Gastrocnemius medialis (tissue), 4 donors: ENCODE data around the gene SUPT3H. TPM values are rescaled to one million over a fixed set of nuclear protein-coding genes. Genes with fewer than 3 reads are reported as not detected.

Experiments used
- ATAC-seq, 2 donors: fragments of 150-250 bp; one replicate each; pipeline ENCODE4 v1.9.1; 2016
- DNase-seq, 2 donors: peaks; one replicate each; pipeline ENCODE4 v3.0.0-alpha.2; 2019
- H3K27ac ChIP-seq, 4 donors: fragments of 200-600 bp; sonication (generic); 1 replicate in 1 of 4; 2 replicates in 3 of 4; pipeline ENCODE4 v1.5.1; 2016 to 2018; ENCODE audit warnings: mild to moderate bottlenecking in 2 of 4, moderate library complexity in 1 of 4
- H3K27me3 ChIP-seq, 3 donors: fragments of 200-600 bp; sonication (generic) in 2 of 3; 1 replicate in 1 of 3; 2 replicates in 2 of 3; pipeline versions ENCODE4 v1.5.1 to v1.6.0; 2016 to 2019; ENCODE audit warnings: mild to moderate bottlenecking in 1 of 3, moderate library complexity in 1 of 3
- H3K36me3 ChIP-seq, 2 donors: fragments of 200-600 bp; sonication (generic) in 1 of 2; one replicate each; pipeline ENCODE4 v1.5.1; 2017 to 2018
- H3K4me1 ChIP-seq, 2 donors: fragments of 200-600 bp; sonication (generic) in 1 of 2; one replicate each; pipeline ENCODE4 v1.5.1; 2016 to 2017; ENCODE audit warnings: mild to moderate bottlenecking in 2 of 2
- H3K4me3 ChIP-seq, 4 donors: fragments of 200-600 bp; sonication (generic) in 3 of 4; 1 replicate in 1 of 4; 2 replicates in 3 of 4; pipeline ENCODE4 v1.5.1; 2016 to 2019; ENCODE audit warnings: mild to moderate bottlenecking in 2 of 4
- H3K9me3 ChIP-seq, 3 donors: fragments of 200-600 bp; sonication (generic) in 2 of 3; 1 replicate in 1 of 3; 2 replicates in 2 of 3; pipeline ENCODE4 v1.5.1; 2016 to 2019
- CTCF ChIP-seq, 5 experiments: fragments of 450-650 bp in 3 of 5; fragments of 200-600 bp in 2 of 5; sonication (generic) in 2 of 5; IDR thresholded peaks in 4 of 5; conservative IDR thresholded peaks in 1 of 5; 1 replicate in 4 of 5; 2 replicates in 1 of 5; pipeline ENCODE4 v1.5.1; 2016 to 2019; ENCODE audit warnings: antibody characterized with exemption in 5 of 5, mild to moderate bottlenecking in 3 of 5, moderate library complexity in 3 of 5
- POLR2A ChIP-seq, 2 donors: fragments of 450-650 bp; IDR thresholded peaks; one replicate each; pipeline ENCODE4 v1.6.1; 2017; ENCODE audit warnings: antibody characterized with exemption in 2 of 2, mild to moderate bottlenecking in 2 of 2, moderate library complexity in 2 of 2
- in situ Hi-C, 4 donors: fragments of 200-750 bp; cut with MboI; loops; one replicate each; pipeline versions ENCODE4 v1.15.0 to v1.8.0; 2017; ENCODE audit warnings: low sequenced_read_pairs in 4 of 4
- intact Hi-C: fragments of 100-400 bp; cut with DNase I; formaldehyde crosslinking; loops from one replicate; pipeline ENCODE4 v1.15.1; 2023; ENCODE audit warnings: low total_unique reads
- total RNA-seq, 4 donors: library from RNA; depleted of rRNA; stranded (reverse); fragments of >200 nt; gene quantifications; one replicate each; pipeline versions ENCODE4 v1.1.0 to v1.2.3, GENCODE V29; 2016

Gene SUPT3H
- total RNA-seq, 4 donors from 2014 or later = 1.5 to 9.0 (median 4.2) TPM

DNA sequence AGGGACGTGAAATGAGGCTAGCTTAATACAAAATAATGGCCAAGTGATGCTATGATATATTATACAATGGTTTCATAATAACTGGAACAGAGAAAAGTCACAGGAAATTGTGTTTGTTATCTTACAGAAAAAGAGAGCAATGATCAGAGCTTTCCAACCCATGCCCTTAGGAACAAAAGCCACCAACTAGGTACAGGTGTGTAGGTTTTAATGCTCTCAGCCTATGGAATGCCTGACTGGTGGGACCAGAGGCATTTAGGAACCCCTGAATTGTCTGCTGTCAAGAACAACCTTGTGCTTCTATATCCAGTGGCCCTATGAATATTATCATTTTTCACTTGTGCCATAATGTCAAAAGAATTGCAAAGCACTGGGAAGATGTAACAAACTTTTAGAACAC lies 182.6 kb downstream of the SUPT3H start:
- Histone ChIP-seq H3K4me3 (no peak overlapping the region), H3K36me3 (no peaks in the 10 kb centered on the region), H3K27ac (no peak overlapping the region), H3K4me1 (peaks cover 0 to 11% of the 10 kb centered on the region in 2 donors), H3K9me3 (no peaks in the 10 kb centered on the region), H3K27me3 (no peaks in the 10 kb centered on the region)
- in situ Hi-C loops = no loop called here
- ATAC-seq = no peak
- DNase-seq = no peak
- intact Hi-C loops = no loop called here
- TF ChIP-seq CTCF (IDR thresholded peaks at IDR 0.05 in 4 of 5, conservative IDR thresholded peaks at IDR 0.05 in 1 of 5) (no peak), POLR2A (IDR thresholded peaks at IDR 0.05) (no peak)

GRCh38 chr6:45192556-45192955 lies 185.2 kb downstream of the SUPT3H start:
- Histone ChIP-seq H3K4me3 (no peak overlapping the region), H3K36me3 (no peaks in the 10 kb centered on the region), H3K4me1 (peaks cover 0 to 3% of the 10 kb centered on the region in 2 donors), H3K27ac (no peak overlapping the region), H3K9me3 (no peaks in the 10 kb centered on the region), H3K27me3 (no peaks in the 10 kb centered on the region)
- intact Hi-C loops (no loop called here), in situ Hi-C loops (no loop called here)
- TF ChIP-seq POLR2A (IDR thresholded peaks at IDR 0.05) = no peak
- ATAC-seq = no peak
- DNase-seq = no peak

GRCh38 chr6:45191414-45191813 lies 186.3 kb downstream of the SUPT3H start:
- Histone ChIP-seq H3K4me1 (peaks cover 0 to 3% of the 10 kb centered on the region in 2 donors), H3K27me3 (no peaks in the 10 kb centered on the region), H3K4me3 (no peak overlapping the region), H3K27ac (no peak overlapping the region), H3K9me3 (no peaks in the 10 kb centered on the region), H3K36me3 (no peaks in the 10 kb centered on the region)
- in situ Hi-C loops (no loop called here), intact Hi-C loops (no loop called here)
- no peak for DNase-seq
- ATAC-seq = no peak
- TF ChIP-seq POLR2A (IDR thresholded peaks at IDR 0.05) = no peak
- no peak for TF ChIP-seq CTCF (IDR thresholded peaks at IDR 0.05 in 4 of 5, conservative IDR thresholded peaks at IDR 0.05 in 1 of 5)

DNA sequence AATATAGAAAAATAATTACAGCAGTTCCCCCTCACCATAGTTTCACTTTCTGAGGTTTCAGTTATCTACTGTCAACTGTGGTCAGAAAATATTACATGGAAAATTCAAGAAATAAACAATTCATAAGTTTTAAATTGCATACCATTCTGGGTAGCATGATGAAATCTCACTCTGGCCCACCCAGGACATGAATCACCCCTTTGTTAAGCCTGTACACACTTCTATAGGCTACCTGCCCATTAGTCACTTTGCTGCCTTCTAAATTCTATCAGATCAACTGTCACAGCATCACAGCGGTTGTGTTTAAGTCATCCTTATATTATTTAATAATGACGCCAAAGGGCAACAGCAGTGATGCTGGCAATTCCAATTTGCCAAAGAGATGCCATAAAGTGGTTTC lies 189.9 kb downstream of the SUPT3H start:
- no peaks in the 10 kb centered on the region for H3K27me3 ChIP-seq
- no peaks in the 10 kb centered on the region for H3K9me3 ChIP-seq
- H3K27ac ChIP-seq = no peak overlapping the region
- no peak for DNase-seq
- intact Hi-C loops = no loop called here
- TF ChIP-seq POLR2A (IDR thresholded peaks at IDR 0.05) (no peak), CTCF (IDR thresholded peaks at IDR 0.05 in 4 of 5, conservative IDR thresholded peaks at IDR 0.05 in 1 of 5) (no peak)
- H3K4me1 ChIP-seq = no peaks in the 10 kb centered on the region
- H3K36me3 ChIP-seq = no peaks in the 10 kb centered on the region
- no peak overlapping the region for H3K4me3 ChIP-seq
- in situ Hi-C loops = no loop called here
- ATAC-seq = no peak

- Histone ChIP-seq H3K9me3 (no peaks in the 10 kb centered on the region), H3K4me1 (no peaks in the 10 kb centered on the region), H3K27ac (no peak overlapping the region), H3K4me3 (no peak overlapping the region), H3K27me3 (no peaks in the 10 kb centered on the region), H3K36me3 (no peaks in the 10 kb centered on the region)
- TF ChIP-seq POLR2A (IDR thresholded peaks at IDR 0.05) = no peak
- TF ChIP-seq CTCF (IDR thresholded peaks at IDR 0.05 in 4 of 5, conservative IDR thresholded peaks at IDR 0.05 in 1 of 5) = no peak
- intact Hi-C loops (no loop called here), in situ Hi-C loops (no loop called here)
- ATAC-seq (no peak), DNase-seq (no peak)
Measured at GRCh38 chr6:45185403-45186251, 192.1 kb downstream of the SUPT3H start.
